Activated T-cell treated with anti-CD3 and anti-CD28 coated beads, Interleukin-2, amount 50 U/mL, for 4 hours (primary cell): ENCODE measurements around the gene FSCN2. TPM values are rescaled to one million over a fixed set of nuclear protein-coding genes. Genes with fewer than 3 reads are reported as not detected.

ENCODE experiments used
- ATAC-seq, 2 donors: fragments of 200-7000 bp; cut with Tn5 transposase; one replicate each; pipeline ENCODE4 v1.10.0; 2021
- DNase-seq: peaks from one replicate; pipeline ENCODE4 v3.0.0-alpha.2; 2020
- H3K27me3 Mint-ChIP-seq: one replicate; pipeline ENCODE4 v1.8.0; 2021; ENCODE audit warnings: low read depth, mixed read lengths
- H3K36me3 Mint-ChIP-seq: one replicate; pipeline ENCODE4 v1.8.0; 2022; ENCODE audit warnings: mixed read lengths; ENCODE audit not compliant: insufficient read depth
- H3K4me1 Mint-ChIP-seq: one replicate; pipeline ENCODE4 v1.8.0; 2021; ENCODE audit warnings: low read depth, mixed read lengths
- H3K4me3 Mint-ChIP-seq: one replicate; pipeline ENCODE4 v1.8.0; 2021; ENCODE audit warnings: mild to moderate bottlenecking, moderate library complexity, mixed read lengths
- H3K9me3 Mint-ChIP-seq: one replicate; pipeline ENCODE4 v1.8.0; 2021; ENCODE audit warnings: mixed read lengths
- total RNA-seq, 3 donors: library from RNA; stranded (reverse); gene quantifications; one replicate each; pipeline ENCODE4 v1.2.1, GENCODE V29; 2021

The FSCN2 gene
- total RNA-seq, 3 donors from 2014 or later = 0.33 to 0.58 TPM; not detected in 1

- peaks cover 16% of the 10 kb centered on the region for H3K27me3 Mint-ChIP-seq
- no peak for DNase-seq
- H3K36me3 Mint-ChIP-seq = peaks cover 3% of the 10 kb centered on the region
- no peaks in the 10 kb centered on the region for H3K4me1 Mint-ChIP-seq
- ATAC-seq = no peak
- H3K9me3 Mint-ChIP-seq = no peaks in the 10 kb centered on the region
- no peak overlapping the region for H3K4me3 Mint-ChIP-seq
Observed at GRCh38 chr17:81535480-81536298, 7.5 kb downstream of the FSCN2 start.

DNA sequence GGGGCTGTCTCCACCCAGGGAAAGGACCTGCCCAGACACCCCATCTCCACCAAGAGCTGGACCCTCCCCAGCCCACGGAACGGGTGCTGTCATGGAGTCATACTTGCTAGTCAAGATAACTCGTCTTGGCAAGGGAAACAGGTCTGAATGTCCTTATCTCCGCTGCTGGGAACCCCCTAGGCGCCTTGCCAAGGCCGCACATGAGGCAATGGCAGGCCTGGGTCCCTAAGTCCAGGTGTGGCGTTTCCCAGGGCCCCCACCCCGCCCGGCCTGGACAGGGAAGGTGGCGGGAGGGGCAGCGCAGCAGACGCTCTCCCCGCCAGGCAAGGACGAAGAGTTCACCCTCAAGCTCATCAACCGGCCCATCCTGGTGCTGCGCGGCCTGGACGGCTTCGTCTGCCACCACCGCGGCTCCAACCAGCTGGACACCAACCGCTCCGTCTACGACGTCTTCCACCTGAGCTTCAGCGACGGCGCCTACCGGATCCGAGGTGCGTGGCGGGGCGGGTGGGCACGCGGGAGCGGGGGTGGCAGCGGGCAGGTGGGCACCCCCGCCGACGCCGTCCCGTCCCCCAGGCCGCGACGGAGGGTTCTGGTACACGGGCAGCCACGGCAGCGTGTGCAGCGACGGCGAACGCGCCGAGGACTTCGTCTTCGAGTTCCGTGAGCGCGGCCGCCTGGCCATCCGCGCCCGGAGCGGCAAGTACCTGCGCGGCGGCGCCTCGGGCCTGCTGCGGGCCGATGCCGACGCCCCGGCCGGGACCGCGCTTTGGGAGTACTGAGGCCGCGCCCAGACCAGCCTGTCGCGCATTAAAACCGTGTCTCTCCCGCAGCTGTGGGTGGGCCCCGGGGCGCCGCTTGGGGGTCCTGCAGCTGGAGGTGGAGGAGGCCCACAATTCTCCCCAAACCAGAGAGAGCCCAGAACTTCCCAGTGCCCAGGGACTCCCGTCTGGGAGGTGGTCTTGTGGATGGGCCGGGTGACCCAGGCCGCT lies 8.4 kb downstream of the FSCN2 start:
- peak in 1 of 2 donors; percentile 26 for ATAC-seq
- Mint-ChIP-seq H3K9me3 (no peaks in the 10 kb centered on the region), H3K27me3 (peaks cover 16% of the 10 kb centered on the region), H3K4me3 (no peak overlapping the region), H3K36me3 (peaks cover 4% of the 10 kb centered on the region), H3K4me1 (no peaks in the 10 kb centered on the region)
- no peak for DNase-seq

GRCh38 chr17:81537343-81537855 lies 9.2 kb downstream of the FSCN2 start:
- Mint-ChIP-seq H3K36me3 (peaks cover 7% of the 10 kb centered on the region), H3K4me1 (no peaks in the 10 kb centered on the region), H3K27me3 (peaks cover 16% of the 10 kb centered on the region), H3K4me3 (no peak overlapping the region), H3K9me3 (no peaks in the 10 kb centered on the region)
- DNase-seq (no peak), ATAC-seq (peak; percentile 45 to 49)

DNA sequence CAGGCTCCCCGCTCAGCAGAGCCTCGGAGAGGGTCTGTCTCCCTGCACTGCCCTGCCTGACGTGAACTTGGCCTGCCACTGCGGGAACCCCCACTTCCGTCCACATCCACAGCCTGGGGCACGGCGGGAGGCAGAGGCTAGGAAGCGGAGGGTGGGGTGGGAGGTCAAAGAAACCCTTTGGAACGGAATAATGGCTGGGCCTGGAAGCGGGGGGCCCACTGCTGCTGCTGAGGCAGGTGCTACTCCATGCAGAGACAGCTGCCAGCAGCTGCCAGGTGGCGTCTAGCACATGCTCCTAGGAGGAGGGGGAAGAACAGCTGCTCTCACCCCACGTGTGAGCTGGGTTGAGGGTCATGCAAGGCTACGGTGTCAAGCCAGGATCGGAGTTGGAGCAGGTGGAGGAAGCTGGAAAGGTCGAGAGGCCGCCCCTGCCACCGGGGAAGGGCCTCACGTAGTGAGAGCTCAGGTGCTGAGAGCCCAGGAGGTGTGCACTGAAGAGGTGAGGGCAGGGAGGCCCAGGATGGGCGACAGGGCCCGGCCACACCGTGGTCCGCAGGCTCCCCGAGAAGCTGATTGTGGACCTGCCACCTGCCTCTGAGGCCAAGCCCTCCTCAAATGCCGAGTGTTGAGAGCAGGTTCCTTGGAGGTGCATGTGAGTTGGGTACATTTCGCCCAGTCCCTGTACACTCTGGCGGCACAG lies 9.8 kb downstream of the FSCN2 start:
- ATAC-seq (no peak), DNase-seq (no peak)
- Mint-ChIP-seq H3K36me3 (peaks cover 9% of the 10 kb centered on the region), H3K9me3 (no peaks in the 10 kb centered on the region), H3K27me3 (peaks cover 16% of the 10 kb centered on the region), H3K4me3 (no peak overlapping the region), H3K4me1 (no peaks in the 10 kb centered on the region)

DNA sequence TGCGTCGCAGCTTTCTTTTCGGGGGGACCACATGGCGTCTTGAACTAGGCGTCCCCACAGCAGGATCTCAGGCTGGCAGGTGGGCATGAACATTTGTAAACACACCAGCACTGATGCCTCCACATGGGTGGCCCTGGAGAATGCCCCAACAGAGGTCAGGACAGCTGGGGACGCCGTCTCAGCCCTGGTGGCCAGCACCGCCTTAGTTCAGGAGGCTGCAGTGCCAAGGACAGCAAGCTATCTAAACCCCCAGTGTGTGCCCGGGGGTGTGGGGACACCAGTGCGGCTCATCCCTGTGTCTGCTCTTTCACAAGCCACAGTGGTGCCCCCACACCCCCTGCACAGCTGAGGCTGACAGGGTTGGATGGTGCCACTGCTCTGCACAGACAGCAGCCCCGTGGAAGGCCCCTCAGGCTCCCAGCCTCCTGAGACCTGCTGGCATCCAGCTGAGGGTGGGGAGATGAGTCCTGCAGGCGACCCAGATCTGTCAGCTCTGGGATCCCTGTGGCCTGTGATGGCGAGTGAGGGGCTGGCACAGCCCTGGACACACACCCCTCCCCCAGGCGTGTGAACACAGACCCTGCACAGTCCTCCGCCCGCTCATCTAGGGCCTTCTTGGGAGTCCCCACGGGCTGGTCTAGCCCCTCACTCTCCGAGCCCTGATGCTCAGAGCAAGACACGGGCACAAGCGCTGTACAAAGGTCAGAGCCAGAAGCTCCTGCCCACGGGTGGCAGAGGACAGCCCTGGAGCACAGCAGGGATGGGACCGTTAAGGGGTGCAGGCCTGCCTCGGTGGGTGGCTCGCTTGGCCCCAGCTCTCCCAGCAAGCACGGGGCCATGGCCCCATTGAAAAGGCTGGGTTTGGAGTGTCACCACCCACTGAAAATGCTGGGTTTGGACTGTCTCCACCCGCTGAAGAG lies 10.7 kb downstream of the FSCN2 start:
- Mint-ChIP-seq H3K27me3 (peaks cover 9% of the 10 kb centered on the region), H3K4me3 (no peak overlapping the region), H3K4me1 (no peaks in the 10 kb centered on the region), H3K36me3 (peaks cover 10% of the 10 kb centered on the region), H3K9me3 (no peaks in the 10 kb centered on the region)
- DNase-seq = no peak
- no peak for ATAC-seq

DNA sequence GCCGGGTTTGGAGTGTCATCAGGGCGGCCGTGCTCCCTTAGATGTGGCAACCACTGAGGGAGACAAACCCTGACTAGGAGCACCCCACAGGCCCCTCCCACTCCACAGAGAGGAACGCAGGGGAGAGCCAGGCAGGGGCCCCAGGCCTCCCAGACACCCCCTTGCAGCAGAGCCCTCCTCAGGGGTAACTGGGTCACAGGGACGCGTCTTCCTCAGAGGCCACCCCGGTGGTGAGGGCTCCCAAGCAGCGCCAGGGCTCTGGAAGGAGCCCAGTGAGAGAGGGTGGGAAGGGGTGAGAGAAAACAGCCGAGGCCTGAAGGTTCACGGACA lies 11.4 kb downstream of the FSCN2 start:
- Mint-ChIP-seq H3K9me3 (no peaks in the 10 kb centered on the region), H3K27me3 (peaks cover 6% of the 10 kb centered on the region), H3K4me1 (no peaks in the 10 kb centered on the region), H3K4me3 (no peak overlapping the region), H3K36me3 (peaks cover 10% of the 10 kb centered on the region)
- ATAC-seq = no peak
- no peak for DNase-seq

- Mint-ChIP-seq H3K36me3 (peaks cover 10% of the 10 kb centered on the region), H3K4me1 (no peaks in the 10 kb centered on the region), H3K4me3 (no peak overlapping the region), H3K9me3 (no peaks in the 10 kb centered on the region), H3K27me3 (peaks cover 5% of the 10 kb centered on the region)
- no peak for DNase-seq
- ATAC-seq = no peak
Observed at GRCh38 chr17:81539961-81540675, 11.9 kb downstream of the FSCN2 start.

DNA sequence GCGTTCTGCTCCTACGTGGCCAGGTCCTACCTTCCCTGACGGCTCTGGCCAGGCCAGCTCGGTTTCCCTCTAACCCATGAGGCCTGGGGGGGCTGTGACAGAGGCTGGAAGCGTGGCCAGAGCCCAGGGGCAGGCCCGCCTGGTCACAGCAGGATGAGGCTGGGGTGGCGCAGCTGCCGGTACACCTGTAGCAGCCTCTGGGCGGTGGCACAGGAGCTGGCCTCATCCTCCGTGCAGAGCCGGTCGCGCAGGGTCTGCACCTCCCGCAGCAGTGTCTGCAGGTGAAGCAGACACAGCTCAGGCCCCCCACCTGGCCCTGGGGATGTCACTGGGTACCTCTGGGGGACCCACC lies 12.5 kb downstream of the FSCN2 start:
- no peaks in the 10 kb centered on the region for H3K9me3 Mint-ChIP-seq
- DNase-seq = no peak
- peaks cover 10% of the 10 kb centered on the region for H3K36me3 Mint-ChIP-seq
- no peak for ATAC-seq
- no peak overlapping the region for H3K4me3 Mint-ChIP-seq
- peaks cover 5% of the 10 kb centered on the region for H3K27me3 Mint-ChIP-seq
- no peaks in the 10 kb centered on the region for H3K4me1 Mint-ChIP-seq

GRCh38 chr17:81541123-81541522 lies 12.9 kb downstream of the FSCN2 start:
- H3K4me1 Mint-ChIP-seq = no peaks in the 10 kb centered on the region
- H3K9me3 Mint-ChIP-seq = no peaks in the 10 kb centered on the region
- H3K4me3 Mint-ChIP-seq = no peak overlapping the region
- DNase-seq (no peak), ATAC-seq (no peak)
- H3K27me3 Mint-ChIP-seq = peaks cover 3% of the 10 kb centered on the region
- H3K36me3 Mint-ChIP-seq = peaks cover 10% of the 10 kb centered on the region

DNA sequence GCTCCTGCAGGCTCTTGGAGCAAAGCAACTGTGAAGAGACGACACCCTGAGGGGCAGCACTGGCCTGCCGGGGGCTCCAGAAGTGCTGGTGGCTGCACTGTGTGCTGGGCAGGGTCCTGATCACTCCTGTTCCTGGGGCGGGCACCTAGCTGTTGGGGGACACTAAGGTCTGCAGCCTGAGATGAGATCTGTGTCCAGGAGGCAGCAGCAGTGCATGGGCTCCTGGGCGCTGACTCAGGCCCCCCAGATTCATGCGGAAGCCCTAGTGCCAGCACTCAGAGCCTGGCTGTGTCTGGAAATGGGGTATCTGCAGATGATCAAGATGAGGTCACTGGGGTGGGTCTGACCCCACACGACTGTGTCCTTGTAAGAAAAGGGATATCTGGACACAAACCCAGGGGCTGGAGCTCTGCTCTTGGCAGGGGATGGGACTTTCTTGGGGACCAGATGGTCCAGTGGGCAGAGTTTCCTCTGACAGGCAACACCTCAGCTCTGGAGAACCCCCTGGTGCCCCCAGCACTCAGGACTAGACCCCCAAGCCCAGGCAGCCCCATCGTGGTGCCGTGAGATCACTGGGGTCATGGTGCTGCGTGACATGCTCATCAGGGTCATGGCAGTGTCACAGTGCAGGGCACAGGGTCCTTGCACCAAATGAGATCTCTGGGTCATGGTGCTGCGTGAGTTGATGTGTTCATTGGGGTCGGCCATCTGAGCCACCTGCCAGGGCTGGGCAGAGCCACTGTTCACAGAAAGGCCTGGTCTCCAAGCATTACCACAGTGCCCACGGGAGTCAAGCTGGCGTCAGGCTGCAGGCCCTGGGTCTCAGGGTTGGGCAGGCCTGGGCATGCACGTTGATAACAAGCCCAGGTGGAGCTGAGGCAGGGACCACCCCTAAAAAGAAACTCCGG lies 14.5 kb downstream of the FSCN2 start:
- Mint-ChIP-seq H3K36me3 (peaks cover 12% of the 10 kb centered on the region), H3K9me3 (no peaks in the 10 kb centered on the region), H3K4me1 (no peaks in the 10 kb centered on the region), H3K4me3 (no peak overlapping the region), H3K27me3 (peaks cover 3% of the 10 kb centered on the region)
- ATAC-seq (no peak), DNase-seq (no peak)

- Mint-ChIP-seq H3K27me3 (no peaks in the 10 kb centered on the region), H3K9me3 (no peaks in the 10 kb centered on the region), H3K4me1 (no peaks in the 10 kb centered on the region), H3K4me3 (no peak overlapping the region), H3K36me3 (peaks cover 9% of the 10 kb centered on the region)
- DNase-seq = no peak
- ATAC-seq = no peak
Observed at GRCh38 chr17:81543339-81543675, 15.1 kb downstream of the FSCN2 start.

- Mint-ChIP-seq H3K36me3 (peaks cover 9% of the 10 kb centered on the region), H3K4me1 (no peaks in the 10 kb centered on the region), H3K27me3 (no peaks in the 10 kb centered on the region), H3K4me3 (no peak overlapping the region), H3K9me3 (no peaks in the 10 kb centered on the region)
- DNase-seq (no peak), ATAC-seq (no peak)
Observed at GRCh38 chr17:81543756-81544155, 15.6 kb downstream of the FSCN2 start.
